IPS-NIHi11 (cell line): Measurements from ENCODE around the gene OAS1.
"Not testable (repeated sequence)": the region's sequence is repeated elsewhere in the genome, so short reads cannot be mapped to it uniquely, and the experiment has no call there.

ENCODE experiments used
- DNase-seq: peaks from one replicate; pipeline ENCODE4 v3.0.0; 2012; ENCODE audit warnings: mixed read lengths, low spot score

Gene OAS1

DNA sequence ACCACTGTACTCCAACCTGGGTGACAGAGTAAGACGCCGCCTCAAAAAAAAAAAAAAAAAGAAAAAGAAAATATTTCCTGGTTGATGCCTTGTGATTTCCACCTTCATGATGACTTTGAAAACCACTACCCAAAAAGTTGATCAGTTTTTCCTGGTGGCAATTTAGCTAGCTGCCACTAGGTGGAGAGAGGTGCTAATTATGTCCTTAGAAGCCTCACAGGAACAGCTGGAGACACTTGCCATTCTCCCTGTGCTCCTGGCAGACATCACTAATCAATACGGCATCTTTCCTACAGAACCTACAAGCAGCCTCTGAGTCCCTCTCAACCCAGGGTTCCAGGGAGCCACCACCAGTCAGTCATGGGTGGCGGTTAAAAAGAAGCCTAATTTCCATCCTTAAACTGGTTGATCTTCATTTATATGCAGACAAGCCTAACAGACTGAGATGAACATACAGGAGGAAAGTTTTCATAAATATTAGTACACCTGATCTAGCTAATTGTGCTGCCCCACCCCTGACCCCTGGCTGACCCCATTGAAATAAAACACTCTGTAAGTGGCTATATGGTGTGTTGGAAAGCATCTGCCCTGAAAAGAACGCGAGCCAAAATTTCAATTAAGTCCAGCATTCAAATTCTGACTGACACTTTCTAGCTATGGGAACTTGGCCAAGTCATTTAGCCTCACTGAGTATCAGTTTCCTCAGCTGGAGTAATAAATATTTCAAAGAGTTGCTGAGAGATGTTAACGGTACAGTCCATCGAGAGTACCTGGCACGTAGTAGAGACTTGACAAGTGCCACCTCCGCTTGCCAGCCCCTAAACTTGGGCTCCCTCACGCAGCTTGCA is 6.2 kb upstream of the OAS1 start:
- peak; percentile 80 for DNase-seq

DNA sequence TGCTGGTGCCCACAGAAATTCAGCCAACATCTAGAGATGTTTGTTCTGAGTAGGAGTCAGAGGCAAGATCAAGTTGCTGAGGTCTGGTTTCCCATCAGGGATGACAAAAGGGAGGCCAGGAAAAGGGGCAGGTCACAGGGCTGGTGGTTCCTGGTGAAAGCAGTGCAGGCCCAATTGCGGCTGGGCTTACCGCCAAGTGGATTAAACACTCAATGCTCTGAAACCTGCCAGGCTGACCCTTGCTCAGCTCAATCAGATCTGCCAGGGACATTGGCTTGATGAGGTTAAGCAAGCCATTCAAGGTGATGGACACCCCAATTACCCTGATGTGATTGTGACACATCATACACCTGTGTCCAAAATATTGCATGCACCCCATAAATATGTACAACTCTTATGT is 5.5 kb upstream of the OAS1 start:
- no peak for DNase-seq

GRCh38 chr12:112904571-112904970 is 2.2 kb upstream of the OAS1 start:
- no peak for DNase-seq

DNA sequence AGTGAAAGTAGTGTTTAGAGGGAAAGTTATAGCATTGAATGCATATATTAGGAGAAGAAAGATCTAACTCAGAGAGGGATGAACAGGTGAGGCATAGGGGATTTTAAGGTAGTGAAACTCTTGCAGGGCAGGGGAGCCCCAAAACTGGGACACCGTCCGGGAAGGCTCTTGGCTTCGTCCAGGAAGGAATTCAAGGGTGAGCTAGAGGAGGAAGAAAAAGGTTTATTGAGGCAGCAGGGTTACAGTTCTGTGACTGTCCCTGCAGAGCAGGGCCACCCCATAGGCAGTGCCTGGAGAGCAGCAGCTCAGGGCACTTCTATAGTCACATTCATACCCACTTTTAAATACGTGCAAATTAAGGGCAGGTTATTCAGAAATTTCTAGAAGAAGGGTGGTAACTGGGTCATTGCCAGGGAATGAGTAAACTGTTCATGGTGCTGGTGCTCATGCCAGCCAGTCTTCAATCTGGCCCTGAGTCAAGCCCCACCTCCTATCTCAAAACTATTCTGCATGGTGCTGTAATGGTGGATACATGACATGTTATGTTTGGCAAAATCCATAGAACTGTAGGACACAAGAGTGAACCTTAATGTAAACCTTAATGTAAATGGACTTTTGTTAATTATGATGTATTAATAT is 1.2 kb upstream of the OAS1 start:
- DNase-seq, result no peak

DNA sequence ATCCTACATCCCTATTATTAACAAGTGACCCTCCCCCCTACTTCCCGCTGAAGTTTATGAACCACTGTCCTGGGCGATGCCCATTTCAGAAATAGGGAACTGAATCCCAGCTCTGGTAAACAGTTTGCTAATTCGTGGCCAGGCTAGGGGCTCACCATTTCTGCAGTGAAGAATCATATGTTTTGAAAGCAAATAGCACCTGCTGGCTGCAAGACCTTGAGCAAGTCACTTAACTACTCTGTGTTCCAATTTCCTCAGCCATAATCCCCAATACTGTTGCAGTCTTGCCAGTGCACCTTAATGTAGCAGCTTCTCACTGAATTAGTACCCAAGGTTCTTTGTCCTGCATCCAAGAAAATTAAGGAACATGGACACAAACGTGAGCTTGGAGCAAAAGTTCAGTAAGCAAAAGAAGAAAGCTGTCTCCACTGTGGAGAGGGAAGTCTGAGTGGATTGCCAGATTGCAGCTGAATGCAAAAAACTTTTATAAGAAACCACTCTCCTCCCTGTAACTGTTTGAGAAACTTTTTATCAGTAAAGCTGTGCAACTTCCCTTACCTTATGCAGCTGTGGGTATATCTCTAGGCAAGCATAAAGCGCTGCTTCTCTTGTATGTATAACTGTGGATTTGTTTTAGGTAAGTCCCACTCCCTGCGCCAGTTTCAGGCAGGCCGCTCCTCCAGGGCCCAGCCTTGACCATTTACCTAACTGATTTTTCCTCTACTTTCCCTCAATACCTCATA is 824 bp downstream of the OAS1 start:
- no peak for DNase-seq

- no peak for DNase-seq
These were observed 1.8 kb downstream of the OAS1 start for GRCh38 chr12:112908548-112908947.

- DNase-seq, result no peak
These were observed 2.9 kb downstream of the OAS1 start for GRCh38 chr12:112909693-112910092.

DNA sequence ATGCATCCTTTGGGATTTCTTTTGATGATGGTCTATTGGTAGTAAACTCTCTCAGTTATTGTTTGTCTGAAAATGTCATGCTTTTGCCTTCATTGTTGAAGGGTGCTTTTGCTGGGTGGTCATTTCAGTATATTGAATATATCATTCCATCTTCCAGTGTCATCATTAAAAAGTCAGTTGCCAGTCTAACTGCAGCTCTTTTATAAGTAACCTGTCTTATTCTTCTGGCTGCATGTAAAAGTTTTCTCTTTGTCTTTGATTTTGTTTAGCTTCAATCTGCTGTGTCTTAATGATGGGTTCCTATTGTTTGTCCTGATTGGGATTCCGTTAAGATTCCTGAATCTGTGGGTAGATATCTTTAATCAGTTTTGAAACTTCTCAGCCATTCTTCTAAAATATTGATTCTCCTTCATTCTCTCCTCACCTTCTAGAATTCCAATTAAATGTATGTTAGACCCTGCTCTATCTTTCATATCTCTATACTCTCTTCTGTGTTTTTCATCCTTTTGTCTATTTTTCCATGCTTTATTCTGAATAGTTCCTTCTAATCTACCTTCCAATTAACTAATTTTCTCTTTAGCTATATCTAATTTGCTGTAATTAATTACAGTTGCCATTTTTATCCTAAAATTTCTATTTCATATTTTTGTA is 6.4 kb downstream of the OAS1 start:
- no peak for DNase-seq

DNA sequence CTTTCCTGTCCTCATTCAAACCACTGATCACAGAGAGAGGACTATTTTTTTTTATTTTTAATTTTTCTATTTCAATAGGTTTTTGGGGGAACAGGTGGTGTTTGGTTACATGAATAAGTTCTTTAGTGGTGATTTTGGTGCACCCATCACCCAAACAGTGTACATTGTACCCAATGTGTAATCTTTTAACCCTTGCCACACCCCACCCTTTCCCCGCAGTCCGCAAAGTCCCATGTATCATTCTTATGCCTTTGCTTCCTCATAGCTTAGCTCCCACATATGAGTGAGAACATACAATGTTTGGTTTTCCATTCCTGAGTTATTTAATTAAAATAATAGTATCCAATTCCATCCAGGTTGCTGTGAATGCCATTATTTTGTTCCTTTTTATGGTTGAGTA is 7.1 kb downstream of the OAS1 start:
- not testable (repeated sequence) for DNase-seq

GRCh38 chr12:112916270-112916669 is 9.5 kb downstream of the OAS1 start:
- DNase-seq, result no peak

- DNase-seq, result no peak
These were observed 12.4 kb downstream of the OAS1 start for GRCh38 chr12:112919121-112919520.

GRCh38 chr12:112924986-112925385 is 18.2 kb downstream of the OAS1 start:
- DNase-seq, result no peak

DNA sequence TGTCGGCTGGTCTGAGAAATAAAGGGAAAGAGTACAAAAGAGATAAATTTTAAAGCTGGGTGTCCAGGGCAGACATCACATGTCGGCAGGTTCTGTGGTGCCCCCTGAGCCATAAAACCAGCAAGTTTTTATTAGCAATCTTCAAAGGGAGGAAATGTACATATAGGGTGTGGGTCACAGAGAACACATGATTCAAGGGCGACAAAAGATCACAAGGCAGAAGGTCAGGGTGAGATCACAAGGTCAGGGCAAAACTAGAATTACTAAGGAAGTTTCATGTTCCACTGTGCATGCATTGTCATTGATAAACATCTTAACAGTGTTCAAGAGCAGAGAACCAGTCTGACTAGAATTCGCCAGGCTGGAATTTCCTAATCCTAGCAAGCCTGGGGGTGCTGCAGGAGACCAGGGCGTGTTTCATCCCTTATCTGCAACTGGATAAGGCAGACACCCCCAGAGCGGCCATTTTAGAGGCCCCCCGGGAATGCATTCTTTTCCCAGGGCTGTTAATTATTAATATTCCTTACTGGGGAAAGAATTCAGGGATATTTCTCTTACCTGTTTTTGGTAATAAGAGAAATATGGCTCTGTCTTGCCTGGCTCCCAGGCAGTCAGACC is 19.8 kb downstream of the OAS1 start:
- not testable (repeated sequence) for DNase-seq

- no peak for DNase-seq
These were observed 20.7 kb downstream of the OAS1 start for GRCh38 chr12:112927475-112927874.

GRCh38 chr12:112927925-112928324 is 21.2 kb downstream of the OAS1 start:
- no peak for DNase-seq

DNA sequence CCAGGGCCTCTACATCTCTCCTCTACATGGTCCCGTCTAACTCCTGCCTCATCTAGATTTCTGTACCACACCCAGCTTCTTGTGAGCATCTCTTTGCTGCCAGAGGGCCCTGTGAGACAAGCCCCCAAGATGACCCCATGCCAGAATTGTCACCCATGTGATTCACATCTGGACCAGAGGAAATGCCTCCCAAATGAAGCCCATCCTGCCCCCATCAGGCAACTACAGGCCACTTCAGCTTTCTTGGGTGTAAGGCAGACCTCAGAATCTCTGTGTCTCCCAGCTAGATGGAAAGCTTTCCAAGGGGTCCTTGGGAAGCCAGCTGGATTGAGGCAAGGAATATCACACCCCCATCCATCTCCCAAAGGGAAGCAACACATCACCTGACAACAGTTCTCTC is 22.2 kb downstream of the OAS1 start:
- DNase-seq, result peak; percentile 47

DNA sequence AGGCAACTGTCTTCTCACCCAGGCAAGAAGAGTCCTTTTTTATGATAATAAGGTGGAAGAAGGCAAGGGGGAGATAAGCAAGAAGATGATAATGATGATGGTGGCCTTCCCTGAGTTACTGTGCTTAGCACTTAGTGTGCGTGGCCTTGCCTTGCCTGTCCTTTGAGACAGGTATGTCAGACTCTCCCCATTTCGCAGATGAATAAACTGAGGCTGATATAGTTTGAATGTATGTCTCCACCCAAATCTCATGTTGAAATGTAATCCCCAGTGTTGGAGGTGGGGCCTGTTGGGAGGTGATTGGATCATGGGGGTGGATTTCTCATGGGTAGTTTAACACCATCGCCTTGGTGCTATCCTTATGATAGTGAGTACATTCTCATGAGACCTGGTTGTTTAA is 23.0 kb downstream of the OAS1 start:
- no peak for DNase-seq

GRCh38 chr12:112930350-112930749 is 23.6 kb downstream of the OAS1 start:
- DNase-seq, result no peak

GRCh38 chr12:112932485-112933128 is 25.8 kb downstream of the OAS1 start:
- DNase-seq, result peak; percentile 63

DNA sequence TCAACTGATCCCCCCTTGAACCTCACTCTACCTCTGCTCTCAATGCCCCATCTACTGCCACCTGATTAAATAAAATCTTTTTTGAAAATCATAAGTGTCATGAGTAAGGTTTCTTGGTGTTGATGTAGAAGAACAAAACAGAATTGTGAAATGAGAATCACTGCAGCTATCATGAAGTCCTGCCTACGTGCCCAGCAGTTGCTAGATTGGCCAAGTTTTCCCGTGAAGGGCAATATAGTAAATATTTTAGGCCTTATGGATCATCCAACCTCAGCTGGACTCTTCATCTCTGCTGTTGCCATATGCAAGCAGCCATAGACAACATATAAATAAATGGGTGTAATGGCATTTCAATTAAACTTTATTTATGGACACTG is 26.4 kb downstream of the OAS1 start:
- no peak for DNase-seq

GRCh38 chr12:112936264-112936663 is 29.5 kb downstream of the OAS1 start:
- no peak for DNase-seq

GRCh38 chr12:112936927-112937326 is 30.2 kb downstream of the OAS1 start:
- DNase-seq, result no peak
